ENCODE measurements around the gene SLX9.
A peak's percentile ranks its signal among the peaks of the same experiment; 100 is the strongest.

The SLX9 gene

GRCh38 chr21:45017039-45017960 is 77.5 kb downstream of the SLX9 start:
- no peak for TF ChIP-seq CTCF (conservative IDR thresholded peaks at IDR 0.05; ENCODE audit: low read length)
- no peak for DNase-seq (ENCODE audit: low read depth)
- H3K4me3 ChIP-seq (ENCODE audit: low read length): no peak overlapping the region

GRCh38 chr21:45018131-45019075 is 78.6 kb downstream of the SLX9 start:
- peak overlapping the region; percentile 39 for H3K4me3 ChIP-seq (ENCODE audit: low read length)
- no peak for TF ChIP-seq CTCF (conservative IDR thresholded peaks at IDR 0.05; ENCODE audit: low read length)
- DNase-seq (ENCODE audit: low read depth): no peak

GRCh38 chr21:45019076-45019886 is 79.5 kb downstream of the SLX9 start:
- peak; percentile 52 for DNase-seq (ENCODE audit: low read depth)
- H3K4me3 ChIP-seq (ENCODE audit: low read length): no peak overlapping the region
- no peak for TF ChIP-seq CTCF (conservative IDR thresholded peaks at IDR 0.05; ENCODE audit: low read length)

GRCh38 chr21:45019887-45020537 is 80.2 kb downstream of the SLX9 start:
- DNase-seq (ENCODE audit: low read depth): no peak
- no peak for TF ChIP-seq CTCF (conservative IDR thresholded peaks at IDR 0.05; ENCODE audit: low read length)
- no peak overlapping the region for H3K4me3 ChIP-seq (ENCODE audit: low read length)

- DNase-seq (ENCODE audit: low read depth): no peak
- no peak for TF ChIP-seq CTCF (conservative IDR thresholded peaks at IDR 0.05; ENCODE audit: low read length)
- no peak overlapping the region for H3K4me3 ChIP-seq (ENCODE audit: low read length)
Observed at GRCh38 chr21:45020629-45021427, 81.0 kb downstream of the SLX9 start.
